HG03457 (cell line): ENCODE data around the gene RAB9B.
A peak's percentile ranks its signal among the peaks of the same experiment; 100 is the strongest.
"Not testable (repeated sequence)": the region's sequence is repeated elsewhere in the genome, so short reads cannot be mapped to it uniquely, and the experiment has no call there.

ENCODE experiments used
- ATAC-seq: cut with Tn5 transposase; IDR thresholded peaks from one replicate; pipeline ENCODE4 v1.9.1; 2021; ENCODE audit warnings: moderate number of reproducible peaks; ENCODE audit not compliant: unreplicated experiment

Gene RAB9B

GRCh38 chrX:103831803-103832544 is at the start of gene RAB9B:
TSS of gene RAB9B (minus strand) at chrX:103832257. CDS start at chrX:103825784, 6,473 bp downstream.
- peak; percentile 44 for ATAC-seq

- no peak for ATAC-seq
These were observed 47.3 kb upstream of the RAB9B start for GRCh38 chrX:103879339-103879738.

GRCh38 chrX:103878466-103879122 is 46.5 kb upstream of the RAB9B start:
- no peak for ATAC-seq

GRCh38 chrX:103877571-103877970 is 45.5 kb upstream of the RAB9B start:
- no peak for ATAC-seq

- no peak for ATAC-seq
These were observed 33.0 kb upstream of the RAB9B start for GRCh38 chrX:103864886-103865534.

- no peak for ATAC-seq
These were observed 32.1 kb upstream of the RAB9B start for GRCh38 chrX:103864149-103864548.

- ATAC-seq, result no peak
These were observed 29.1 kb upstream of the RAB9B start for GRCh38 chrX:103861200-103861599.

- no peak for ATAC-seq
These were observed 17.5 kb upstream of the RAB9B start for GRCh38 chrX:103849558-103849957.

- ATAC-seq, result no peak
These were observed 15.3 kb upstream of the RAB9B start for GRCh38 chrX:103847174-103847870.

- no peak for ATAC-seq
These were observed 14.3 kb upstream of the RAB9B start for GRCh38 chrX:103846386-103846785.

GRCh38 chrX:103845165-103845653 is 13.2 kb upstream of the RAB9B start:
- ATAC-seq, result peak; percentile 71

- no peak for ATAC-seq
These were observed 7.3 kb upstream of the RAB9B start for GRCh38 chrX:103839404-103839803.

GRCh38 chrX:103831342-103831802 is 685 bp downstream of the RAB9B start:
- ATAC-seq, result peak; percentile 91

- ATAC-seq, result no peak
These were observed 1.2 kb downstream of the RAB9B start for GRCh38 chrX:103830848-103831247.

- ATAC-seq, result no peak
These were observed 3.5 kb downstream of the RAB9B start for GRCh38 chrX:103828529-103828928.

- no peak for ATAC-seq
These were observed 6.2 kb downstream of the RAB9B start for GRCh38 chrX:103825881-103826280.

GRCh38 chrX:103823591-103823990 is 8.5 kb downstream of the RAB9B start:
- no peak for ATAC-seq

- ATAC-seq, result not testable (repeated sequence)
These were observed 11.3 kb downstream of the RAB9B start for GRCh38 chrX:103820802-103821201.

GRCh38 chrX:103818842-103819619 is 13.0 kb downstream of the RAB9B start:
- no peak for ATAC-seq

- no peak for ATAC-seq
These were observed 14.6 kb downstream of the RAB9B start for GRCh38 chrX:103817502-103817901.
